ENCODE data around the gene CCSER2.

GRCh38 chr10:84317174-84317573, 11.2 kb upstream of the CCSER2 start:
- TF ChIP-seq POLR2A (IDR thresholded peaks at IDR 0.05) = no peak
- TF ChIP-seq CTCF (IDR thresholded peaks at IDR 0.05) = no peak

Data from esophagus squamous epithelium (tissue), 4 donors.